SK-N-SH treated with all-trans-retinoic acid at 6 μM for 48 hours (cell line): ENCODE results near the gene SLC13A3.

Experiments
- SNAI2 ChIP-seq: fragments of 250-450 bp; sonication (Bioruptor Pico); IDR thresholded peaks from 2 replicates; pipeline ENCODE4 v1.5.0; 2020; ENCODE audit warnings: mild to moderate bottlenecking, moderate library complexity
- TCF4 ChIP-seq: fragments of 250-450 bp; sonication (Bioruptor Pico); IDR thresholded peaks from 2 replicates; pipeline ENCODE4 v1.8.0; 2021; ENCODE audit warnings: mild to moderate bottlenecking, moderate library complexity, borderline replicate concordance
- ZFP3 ChIP-seq: fragments of 250-450 bp; sonication (Bioruptor Pico); IDR thresholded peaks from 2 replicates; pipeline ENCODE4 v1.5.0; 2020; ENCODE audit warnings: mild to moderate bottlenecking, moderate library complexity
- ZFP30 ChIP-seq: fragments of 450-650 bp; formaldehyde crosslinking; IDR thresholded peaks from 2 replicates; pipeline ENCODE4 v1.5.0; 2022; ENCODE audit warnings: mild to moderate bottlenecking, moderate library complexity

- TF ChIP-seq SNAI2 (CRISPR knock-in tag) (no peak), ZFP3 (CRISPR knock-in tag) (no peak), TCF4 (CRISPR knock-in tag) (no peak), ZFP30 (CRISPR knock-in tag) (no peak)
Measured at GRCh38 chr20:46647469-46647868, 3.8 kb downstream of the SLC13A3 start.
